Progenitor cell of endocrine pancreas (in vitro differentiated cells): Measurements from ENCODE around the gene MYB. TPM values are rescaled to one million over a fixed set of nuclear protein-coding genes. Genes with fewer than 3 reads are reported as not detected.
"Not testable (repeated sequence)": the region's sequence is repeated elsewhere in the genome, so short reads cannot be mapped to it uniquely, and the experiment has no call there.

Experiments used
- DNase-seq: peaks from one replicate; pipeline ENCODE4 v3.0.0; 2021; ENCODE audit warnings: low spot score; ENCODE audit not compliant: unreplicated experiment
- H3K27ac Mint-ChIP-seq: 2 replicates; pipeline ENCODE4 v1.8.0; 2021; ENCODE audit warnings: mild to moderate bottlenecking, moderate library complexity, mixed read lengths
- H3K27me3 Mint-ChIP-seq: 2 replicates; pipeline ENCODE4 v1.8.0; 2021; ENCODE audit warnings: mixed read lengths
- H3K36me3 Mint-ChIP-seq: 2 replicates; pipeline ENCODE4 v1.8.0; 2022; ENCODE audit warnings: mixed read lengths; ENCODE audit not compliant: insufficient read depth
- H3K4me1 Mint-ChIP-seq: 2 replicates; pipeline ENCODE4 v1.8.0; 2021; ENCODE audit warnings: low read depth, mixed read lengths
- H3K4me3 Mint-ChIP-seq: 2 replicates; pipeline ENCODE4 v1.8.0; 2021; ENCODE audit warnings: low read depth, mild to moderate bottlenecking, moderate library complexity, mixed read lengths
- H3K9me3 Mint-ChIP-seq: 2 replicates; pipeline ENCODE4 v1.8.0; 2021; ENCODE audit warnings: low read depth, mixed read lengths
- total RNA-seq: library from RNA; stranded (reverse); gene quantifications from 2 replicates; pipeline ENCODE4 v1.2.1, GENCODE V29; 2021
- TF ChIP-seq, protein P1 (sequence below): fragments of 200-600 bp; sonication (generic); IDR thresholded peaks from one replicate; pipeline ENCODE4 v1.5.0; 2021; ENCODE audit warnings: antibody characterized with exemption, mild to moderate bottlenecking; ENCODE audit not compliant: unreplicated experiment

Gene MYB
- total RNA-seq, 1 donor from 2014 or later, result 5.6 TPM

DNA sequence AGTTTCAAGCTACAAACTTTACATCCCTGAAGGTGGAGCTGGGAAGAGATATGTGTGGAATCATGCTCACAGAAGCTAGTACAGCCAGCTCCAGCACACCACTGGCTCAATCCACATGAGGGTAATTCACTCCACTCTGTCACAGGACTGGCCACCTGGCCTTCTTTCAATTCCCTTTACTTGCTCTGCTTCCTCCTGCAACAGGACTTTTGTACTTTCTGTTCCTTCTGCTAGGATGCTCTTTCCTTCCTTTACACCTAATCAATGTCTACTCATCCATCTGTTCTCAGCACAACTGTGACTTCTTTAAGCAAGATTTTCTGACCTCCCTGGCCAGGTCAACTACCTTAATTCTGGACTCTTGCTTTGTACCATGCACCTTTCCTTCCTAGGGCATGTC, 39.4 kb upstream of the MYB start:
- DNase-seq, result no peak
- TF ChIP-seq, protein P1, sequence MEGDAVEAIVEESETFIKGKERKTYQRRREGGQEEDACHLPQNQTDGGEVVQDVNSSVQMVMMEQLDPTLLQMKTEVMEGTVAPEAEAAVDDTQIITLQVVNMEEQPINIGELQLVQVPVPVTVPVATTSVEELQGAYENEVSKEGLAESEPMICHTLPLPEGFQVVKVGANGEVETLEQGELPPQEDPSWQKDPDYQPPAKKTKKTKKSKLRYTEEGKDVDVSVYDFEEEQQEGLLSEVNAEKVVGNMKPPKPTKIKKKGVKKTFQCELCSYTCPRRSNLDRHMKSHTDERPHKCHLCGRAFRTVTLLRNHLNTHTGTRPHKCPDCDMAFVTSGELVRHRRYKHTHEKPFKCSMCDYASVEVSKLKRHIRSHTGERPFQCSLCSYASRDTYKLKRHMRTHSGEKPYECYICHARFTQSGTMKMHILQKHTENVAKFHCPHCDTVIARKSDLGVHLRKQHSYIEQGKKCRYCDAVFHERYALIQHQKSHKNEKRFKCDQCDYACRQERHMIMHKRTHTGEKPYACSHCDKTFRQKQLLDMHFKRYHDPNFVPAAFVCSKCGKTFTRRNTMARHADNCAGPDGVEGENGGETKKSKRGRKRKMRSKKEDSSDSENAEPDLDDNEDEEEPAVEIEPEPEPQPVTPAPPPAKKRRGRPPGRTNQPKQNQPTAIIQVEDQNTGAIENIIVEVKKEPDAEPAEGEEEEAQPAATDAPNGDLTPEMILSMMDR, result no peak
- no peak overlapping the region for H3K4me3 Mint-ChIP-seq
- no peak overlapping the region for H3K27ac Mint-ChIP-seq
- no peaks in the 10 kb centered on the region for H3K4me1 Mint-ChIP-seq
- no peaks in the 10 kb centered on the region for H3K36me3 Mint-ChIP-seq
- H3K27me3 Mint-ChIP-seq, result peaks cover 7% of the 10 kb centered on the region
- no peaks in the 10 kb centered on the region for H3K9me3 Mint-ChIP-seq

DNA sequence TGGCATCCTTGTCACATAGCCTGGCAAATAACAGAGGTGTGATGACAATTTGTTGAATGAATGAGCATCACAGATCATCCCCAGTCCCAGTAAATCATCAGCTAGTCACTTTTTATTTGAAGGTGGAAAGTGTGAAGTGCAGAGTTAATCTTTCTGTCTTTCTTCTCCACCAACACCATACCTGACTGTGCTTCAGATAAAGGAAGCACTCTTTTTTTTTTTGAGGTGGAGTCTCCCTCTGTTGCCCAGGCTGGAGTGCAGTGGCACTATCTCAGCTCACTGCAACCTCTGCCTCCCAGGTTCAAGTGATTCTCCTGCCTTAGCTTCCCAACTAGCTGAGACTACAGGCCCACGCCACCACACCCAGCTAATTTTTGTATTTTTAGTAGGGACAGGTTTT, 38.9 kb upstream of the MYB start:
- H3K36me3 Mint-ChIP-seq, H3K4me3 Mint-ChIP-seq, H3K27ac Mint-ChIP-seq, H3K27me3 Mint-ChIP-seq, H3K4me1 Mint-ChIP-seq, DNase-seq, H3K9me3 Mint-ChIP-seq: not testable (repeated sequence)

DNA sequence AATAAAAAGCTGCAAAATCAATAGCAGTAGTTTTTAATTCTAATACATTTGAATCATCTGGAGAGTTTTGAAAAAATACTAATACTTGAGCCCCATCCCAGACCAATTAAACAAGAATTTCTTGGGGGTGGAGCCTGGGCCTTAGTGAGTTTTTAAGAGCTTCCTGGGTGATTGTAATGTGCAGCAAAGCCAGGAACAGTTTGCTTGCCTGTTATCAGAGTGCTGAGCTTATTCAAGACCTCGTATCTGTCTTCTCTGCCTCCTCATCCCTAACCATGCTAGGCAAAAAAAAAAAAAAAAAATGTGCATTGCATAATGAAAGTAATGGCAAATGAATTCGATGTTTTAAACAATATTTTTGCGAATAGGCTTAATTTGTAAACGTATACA, 36.4 kb upstream of the MYB start:
- TF ChIP-seq, protein P1, result no peak
- H3K36me3 Mint-ChIP-seq, result no peaks in the 10 kb centered on the region
- H3K9me3 Mint-ChIP-seq, result no peaks in the 10 kb centered on the region
- no peak overlapping the region for H3K4me3 Mint-ChIP-seq
- DNase-seq, result no peak
- no peaks in the 10 kb centered on the region for H3K4me1 Mint-ChIP-seq
- H3K27me3 Mint-ChIP-seq, result peaks cover 7% of the 10 kb centered on the region
- no peak overlapping the region for H3K27ac Mint-ChIP-seq

DNA sequence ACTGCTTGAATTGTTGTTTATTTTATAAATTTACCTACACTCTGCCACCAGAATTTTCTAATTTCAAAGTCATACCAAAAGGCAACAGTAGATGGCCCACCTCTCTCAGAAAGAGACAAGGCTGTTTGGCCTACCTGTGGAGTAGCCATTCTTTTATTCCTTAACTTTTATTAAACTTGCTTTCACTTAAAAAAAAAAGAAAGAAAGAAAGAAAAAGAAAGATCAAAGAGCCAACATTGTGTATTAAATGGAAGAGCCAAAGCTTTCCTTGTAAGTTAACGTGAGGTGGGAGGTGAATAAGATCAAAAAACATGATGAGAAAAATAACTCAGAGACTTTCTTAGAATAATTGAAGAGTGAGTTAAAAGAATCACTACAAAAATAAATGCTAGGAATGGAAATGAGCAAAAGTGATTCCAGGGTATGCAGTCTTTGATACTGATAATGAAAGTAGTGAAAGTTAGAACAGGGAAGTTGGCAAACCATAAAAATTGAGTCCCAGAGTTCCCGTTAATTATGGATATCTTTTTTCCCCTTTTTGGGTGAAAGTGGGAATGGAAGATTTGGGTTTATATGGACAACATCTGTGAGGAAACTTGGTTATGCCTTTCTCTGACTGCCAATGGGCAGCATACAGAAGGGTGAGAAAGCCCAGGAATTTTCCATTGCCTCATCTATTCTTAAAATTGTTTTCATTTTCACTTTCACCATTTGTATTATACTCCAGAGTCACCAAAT, 35.9 kb upstream of the MYB start:
- H3K27ac Mint-ChIP-seq, result no peak overlapping the region
- no peaks in the 10 kb centered on the region for H3K36me3 Mint-ChIP-seq
- no peak for DNase-seq
- TF ChIP-seq, protein P1, result peak; percentile 71
- no peak overlapping the region for H3K4me3 Mint-ChIP-seq
- peaks cover 7% of the 10 kb centered on the region for H3K27me3 Mint-ChIP-seq
- H3K4me1 Mint-ChIP-seq, result no peaks in the 10 kb centered on the region
- no peaks in the 10 kb centered on the region for H3K9me3 Mint-ChIP-seq

DNA sequence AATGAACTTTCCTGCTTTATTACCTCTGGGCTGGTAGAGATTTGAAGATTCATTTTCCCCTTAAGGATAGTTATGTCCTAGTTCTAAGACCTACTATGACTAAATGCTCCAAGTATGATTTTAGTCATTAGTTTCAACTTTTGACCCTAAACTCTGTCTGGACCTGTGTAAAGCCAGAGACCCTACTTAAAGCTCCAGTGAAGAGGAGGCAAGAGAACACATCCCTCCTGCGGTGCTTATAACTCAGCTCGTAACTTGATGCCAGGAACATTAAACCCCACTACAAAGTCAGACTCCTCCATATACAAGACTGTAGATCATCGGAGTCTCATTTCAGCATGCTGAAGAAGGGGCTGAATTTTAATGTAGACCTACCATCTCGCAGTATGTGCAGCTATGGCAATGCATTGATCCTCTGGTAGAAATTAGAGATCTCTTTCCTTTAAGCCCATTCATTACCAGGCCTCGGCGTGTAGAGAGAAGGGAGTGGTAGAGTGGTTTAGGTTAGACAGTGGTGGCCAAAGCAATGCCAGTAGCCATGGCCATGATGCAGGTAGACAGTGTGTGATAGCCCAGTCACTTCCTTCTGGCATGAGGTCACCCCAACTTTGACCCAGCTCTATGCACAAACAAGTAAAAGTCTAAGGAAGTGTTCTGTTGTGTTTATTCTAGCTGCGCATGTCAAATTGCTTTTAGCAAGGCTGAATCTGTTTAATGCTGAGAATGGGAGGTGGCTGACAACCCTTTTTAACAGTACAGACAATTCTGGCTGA, 34.8 kb upstream of the MYB start:
- no peak for DNase-seq
- Mint-ChIP-seq H3K9me3 (no peaks in the 10 kb centered on the region), H3K27me3 (peaks cover 3% of the 10 kb centered on the region), H3K4me1 (no peaks in the 10 kb centered on the region), H3K36me3 (no peaks in the 10 kb centered on the region), H3K27ac (no peak overlapping the region), H3K4me3 (no peak overlapping the region)
- TF ChIP-seq, protein P1, result no peak
